GM12875 (cell line): Measurements from ENCODE around the gene LRRC73.

Experiments used
- H3K4me3 ChIP-seq: one replicate; pipeline ENCODE4 v1.5.1; 2011; ENCODE audit warnings: low read depth, low read length, control low read depth
- CTCF ChIP-seq: IDR thresholded peaks from 2 replicates; pipeline ENCODE4 v1.5.1; 2011; ENCODE audit warnings: low read depth, mild to moderate bottlenecking, control low read depth, inconsistent platforms, low read length, moderate library complexity, borderline replicate concordance; ENCODE audit not compliant: insufficient read depth

The LRRC73 gene

GRCh38 chr6:43509142-43509983 is 783 bp downstream of the LRRC73 start:
- TF ChIP-seq CTCF = no peak

DNA sequence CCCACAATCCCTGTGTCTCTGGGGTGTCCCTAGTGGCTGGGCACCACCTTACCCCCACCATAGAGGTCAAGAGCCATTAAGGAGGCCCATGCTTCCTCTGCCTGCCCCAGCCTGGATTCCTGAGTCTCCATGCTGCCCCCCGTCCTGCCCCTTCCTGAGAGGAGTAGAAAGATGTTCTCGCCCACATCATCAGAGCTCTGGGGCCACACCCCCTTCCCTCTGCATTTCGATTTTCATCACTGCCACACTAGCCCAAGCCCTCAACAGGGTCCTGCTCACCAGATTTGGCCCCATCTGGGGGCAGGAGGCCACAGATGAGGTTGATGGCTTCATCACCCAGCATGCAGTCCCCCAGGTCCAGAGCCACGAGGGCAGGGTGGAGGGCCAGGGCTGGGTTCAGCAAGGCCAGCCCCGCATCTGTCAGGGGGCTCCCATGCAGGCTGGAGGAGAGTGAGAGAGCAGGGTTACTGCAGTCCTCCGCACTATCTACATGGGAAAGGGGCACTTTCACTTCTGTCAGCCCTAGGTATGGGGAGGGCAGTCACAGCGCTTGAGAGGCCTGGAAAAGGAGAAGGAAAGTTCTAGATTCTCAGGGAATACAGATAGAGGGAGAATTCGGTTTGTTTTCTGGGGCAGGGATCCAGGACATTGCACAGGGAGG is 1.5 kb downstream of the LRRC73 start:
- no peak for TF ChIP-seq CTCF
- no peak overlapping the region for H3K4me3 ChIP-seq

More at GRCh38 chr6:43509142-43509983, 783 bp downstream of the LRRC73 start:
- H3K4me3 ChIP-seq = peak overlapping the region; percentile 51

DNA sequence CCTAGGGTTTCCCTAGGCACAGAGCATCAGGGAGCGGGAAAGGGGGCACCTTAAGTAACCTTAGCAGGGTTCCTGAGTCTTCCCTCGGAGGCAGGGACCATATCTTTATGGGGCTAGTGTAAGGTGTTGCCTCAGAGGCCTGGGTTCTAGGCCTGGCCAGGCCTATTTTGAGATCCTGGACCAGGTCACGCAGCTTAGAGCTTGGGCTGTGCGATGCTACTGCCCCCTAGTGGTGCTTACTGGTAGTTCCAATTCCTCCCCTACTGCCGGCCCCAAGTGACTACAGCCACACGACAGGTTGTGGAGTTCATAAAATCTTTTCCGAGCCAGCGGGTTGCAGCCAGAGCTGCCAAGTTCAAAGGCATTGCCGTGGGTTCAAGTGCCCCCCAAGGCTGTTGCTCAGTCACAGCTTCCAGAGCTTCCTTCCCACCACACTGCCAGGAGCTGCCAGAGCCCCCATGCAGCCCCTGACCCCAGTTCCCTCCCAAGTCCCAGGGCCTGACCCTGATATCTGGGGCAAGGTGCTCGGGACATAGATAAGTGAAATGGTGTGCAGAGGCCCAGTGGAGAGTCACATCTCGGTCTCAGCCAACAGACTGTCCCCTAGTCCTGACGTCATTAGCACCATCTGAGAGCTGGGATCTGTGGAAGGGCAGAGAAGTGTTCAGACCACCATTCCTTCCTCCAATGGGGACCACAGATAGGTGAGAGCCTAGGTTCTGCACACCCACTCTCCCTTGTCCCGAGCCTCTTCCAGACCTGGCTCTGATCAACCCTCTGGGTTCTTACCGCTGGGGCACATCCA is 3.3 kb downstream of the LRRC73 start:
- TF ChIP-seq CTCF = peak; percentile 92
- no peak overlapping the region for H3K4me3 ChIP-seq

- H3K4me3 ChIP-seq = no peak overlapping the region
- no peak for TF ChIP-seq CTCF
These were observed 4.0 kb downstream of the LRRC73 start for GRCh38 chr6:43506171-43506570.

- H3K4me3 ChIP-seq = no peak overlapping the region
- TF ChIP-seq CTCF = no peak
These were observed 4.4 kb downstream of the LRRC73 start for GRCh38 chr6:43505718-43506117.

DNA sequence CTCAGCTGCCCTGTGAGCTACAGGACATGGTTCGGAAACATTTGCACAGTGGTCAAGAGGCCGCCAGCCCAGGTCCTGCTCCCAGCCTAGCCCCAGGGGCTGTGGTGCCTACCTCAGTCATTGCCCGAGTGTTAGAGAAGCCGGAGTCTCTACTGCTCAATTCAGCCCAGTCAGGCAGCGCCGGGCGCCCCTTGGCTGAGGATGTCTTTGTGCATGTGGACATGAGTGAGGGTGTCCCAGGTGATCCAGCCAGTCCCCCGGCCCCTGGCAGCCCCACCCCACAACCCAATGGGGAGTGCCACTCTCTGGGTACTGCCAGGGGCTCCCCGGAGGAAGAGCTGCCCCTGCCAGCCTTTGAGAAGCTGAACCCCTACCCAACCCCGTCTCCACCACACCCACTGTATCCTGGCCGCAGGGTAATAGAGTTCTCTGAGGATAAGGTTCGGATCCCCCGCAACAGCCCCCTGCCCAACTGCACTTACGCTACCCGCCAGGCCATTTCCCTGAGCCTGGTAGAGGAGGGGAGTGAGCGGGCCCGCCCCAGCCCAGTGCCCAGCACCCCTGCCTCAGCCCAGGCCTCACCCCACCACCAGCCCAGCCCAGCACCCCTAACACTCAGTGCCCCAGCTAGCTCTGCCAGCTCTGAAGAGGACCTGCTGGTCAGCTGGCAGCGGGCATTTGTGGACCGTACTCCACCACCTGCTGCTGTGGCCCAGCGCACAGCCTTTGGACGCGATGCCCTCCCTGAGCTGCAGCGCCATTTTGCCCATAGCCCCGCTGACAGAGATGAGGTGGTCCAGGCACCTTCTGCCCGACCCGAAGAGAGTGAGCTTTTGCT is 5.2 kb downstream of the LRRC73 start:
- TF ChIP-seq CTCF = no peak
- H3K4me3 ChIP-seq = no peak overlapping the region
